ENCODE results near the gene SULF2. TPM values are rescaled to one million over a fixed set of nuclear protein-coding genes. Genes with fewer than 3 reads are reported as not detected.
A peak's percentile ranks its signal among the peaks of the same experiment; 100 is the strongest.

The SULF2 gene
- total and polyA plus RNA-seq, 9 of the 15 experiments (the other 6 are each of a cell fraction or from before 2014, with no cell fraction given), result 0.33 TPM; not detected in 8

DNA sequence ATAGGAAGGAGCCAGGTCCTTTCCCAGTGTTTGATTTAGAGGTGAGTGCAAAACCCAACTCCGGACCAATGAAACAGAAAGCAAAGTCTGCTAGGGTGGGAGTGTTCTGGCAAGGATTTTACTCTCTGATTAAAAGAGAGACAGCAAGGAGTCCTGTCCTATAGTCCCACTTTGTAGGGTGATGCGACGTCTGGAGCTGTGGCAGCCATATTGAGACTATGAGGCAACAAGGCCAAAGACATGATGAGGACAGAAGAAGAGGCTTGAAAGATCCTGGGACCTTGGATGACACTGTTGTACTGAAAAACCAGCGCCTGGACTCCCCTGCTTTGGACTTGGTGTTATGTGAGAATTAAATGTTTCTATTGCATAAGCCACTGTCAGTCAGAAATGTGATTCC is 8.1 kb downstream of the SULF2 start:
- Histone ChIP-seq H3K36me3 (ENCODE audit: control insufficient read depth, insufficient read depth, low read length) (no peaks in the 10 kb centered on the region), H3K27me3 (ENCODE audit: control insufficient read depth in 2 of 2, insufficient read depth in 2 of 2, low read length in 2 of 2) (peaks cover 17 to 51% of the 10 kb centered on the region in 2 experiments; a peak in 4 of 5 replicates), H4K20me1 (replicated peaks; ENCODE audit: control insufficient read depth, insufficient read depth, low read length) (no peaks in the 10 kb centered on the region), H3K4me1 (replicated peaks in 1 of 2; ENCODE audit: control insufficient read depth in 2 of 2, insufficient read depth in 2 of 2, low read length in 2 of 2) (no peaks in the 10 kb centered on the region), H3K79me2 (ENCODE audit: control insufficient read depth, insufficient read depth, low read length) (no peaks in the 10 kb centered on the region), H3K4me2 (ENCODE audit: insufficient read depth, low read length) (no peak overlapping the region), H2AFZ (ENCODE audit: low read depth, low read length) (no peak overlapping the region), H3K9ac (ENCODE audit: insufficient read depth in 1 of 2, low read depth in 2 of 2, low read length in 2 of 2) (no peak overlapping the region), H3K4me3 (no peak overlapping the region), H3K9me3 (replicated peaks; ENCODE audit: control insufficient read depth, insufficient read depth, low read depth, low read length) (no peaks in the 10 kb centered on the region), H3K9me1 (ENCODE audit: control insufficient read depth, insufficient read depth, low read length) (no peaks in the 10 kb centered on the region), H3K27ac (ENCODE audit: extremely low read depth, low read depth, low read length) (no peak overlapping the region)
- ChIA-PET CTCF (ENCODE audit: low intra/inter-chr PET ratio) (no interaction called here), POLR2A (interaction anchor here (1.5 kb wide), 1 partner anchor 10 kb away, joined by 4 read pairs; no protein-coding TSS in a partner anchor)
- FAIRE-seq, result no peak
- intact Hi-C loops (cut with micrococcal nuclease), result no loop called here
- TF ChIP-seq ZSCAN29 (IDR thresholded peaks at IDR 0.05) (no peak), FOXA3 (CRISPR knock-in tag; conservative IDR thresholded peaks at IDR 0.05 in 1 of 2, IDR thresholded peaks at IDR 0.05 in 1 of 2) (no peak), ZNF696 (CRISPR knock-in tag; conservative IDR thresholded peaks at IDR 0.05) (no peak), ZNF764 (CRISPR knock-in tag; IDR thresholded peaks at IDR 0.05; ENCODE audit: low read depth) (no peak), SMARCA5 (IDR thresholded peaks at IDR 0.05) (peak; percentile 39; the same call in 1 of the 2 replicates), RBM25 (IDR thresholded peaks at IDR 0.05; ENCODE audit: low read depth, low read length, severe bottlenecking) (peak; percentile 95), LEF1 (IDR thresholded peaks at IDR 0.05) (no peak), KHSRP (IDR thresholded peaks at IDR 0.05) (no peak), NR4A1 (CRISPR knock-in tag; IDR thresholded peaks at IDR 0.05) (no peak), NR4A1 (tag; IDR thresholded peaks at IDR 0.05) (no peak), SP2 (IDR thresholded peaks at IDR 0.05; ENCODE audit: extremely low read depth, low read depth, low read length, poor library complexity, severe bottlenecking) (no peak), MCM5 (IDR thresholded peaks at IDR 0.05; ENCODE audit: low read depth) (no peak)
- 0% methylated on average over 4 of the region's 4 CpGs for WGBS (ENCODE audit: insufficient coverage, low coverage, missing lambda C conversion rate)
- no TSS peak for BruUV-seq (replicated peaks)
- no peak for ATAC-seq
- in situ Hi-C loops (cut with MboI), result no loop called here
- DNase-seq (ENCODE audit: extremely low read depth in 1 of 4, low spot score in 3 of 4), result no peak
